Kasumi-1 (cell line): ENCODE results near the gene AVPR1A.
A peak's percentile ranks its signal among the peaks of the same experiment; 100 is the strongest.
"Not testable (repeated sequence)": the region's sequence is repeated elsewhere in the genome, so short reads cannot be mapped to it uniquely, and the experiment has no call there.

Experiments used
- DNase-seq, 2 experiments: peaks; one replicate each; lab custom pipeline; 2025; lab: John Stamatoyannopoulos, UW

Gene AVPR1A

DNA sequence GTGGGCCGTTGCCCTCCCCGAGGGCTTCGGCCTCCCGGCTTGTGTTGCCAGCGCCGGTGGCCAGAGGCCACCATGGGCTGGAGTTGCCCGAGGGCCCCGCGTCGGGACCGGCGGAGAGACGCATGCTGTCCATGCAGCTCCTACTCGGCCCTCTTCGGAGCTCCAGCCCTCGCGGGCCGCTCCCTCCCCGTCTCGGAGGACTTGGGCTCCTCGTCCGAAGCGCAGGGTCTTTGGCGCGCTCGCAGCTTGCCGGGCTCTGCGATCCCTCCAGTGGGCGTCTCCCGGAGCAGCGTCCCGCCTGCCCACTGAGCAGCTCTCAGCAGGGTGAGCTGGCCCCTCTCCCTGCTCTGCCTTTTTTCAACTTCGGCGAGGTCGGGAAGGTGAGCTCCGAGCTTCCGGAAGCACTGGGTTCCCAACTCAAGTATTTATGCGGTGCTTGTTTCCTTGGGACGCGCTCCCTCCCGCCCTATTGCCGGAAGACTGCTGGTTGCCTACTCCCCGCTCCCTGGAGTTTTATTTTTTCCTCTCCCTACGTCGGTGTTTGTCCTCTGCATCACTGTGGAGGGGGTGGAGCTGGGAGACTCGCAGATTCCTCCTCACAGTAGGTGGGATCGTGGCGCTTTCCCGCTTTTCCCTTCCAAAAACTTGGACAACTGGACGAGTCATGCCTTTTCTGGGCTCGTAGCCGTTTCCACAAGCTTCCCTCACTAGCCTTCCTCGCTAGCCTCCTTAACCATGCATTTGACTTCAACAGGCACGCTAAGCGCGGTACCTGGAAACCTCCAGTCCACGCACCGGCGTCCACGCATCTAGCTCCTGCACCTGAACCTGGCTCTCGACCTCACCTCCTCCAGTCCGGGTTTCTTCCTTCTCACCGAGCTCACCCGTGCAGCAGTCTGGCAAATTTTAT, at the start of gene AVPR1A:
AVPR1A (minus strand) TSS at position 489 of the 910 bp plus-strand sequence; CDS start at position 124, 365 bp downstream.
- DNase-seq = no peak

DNA sequence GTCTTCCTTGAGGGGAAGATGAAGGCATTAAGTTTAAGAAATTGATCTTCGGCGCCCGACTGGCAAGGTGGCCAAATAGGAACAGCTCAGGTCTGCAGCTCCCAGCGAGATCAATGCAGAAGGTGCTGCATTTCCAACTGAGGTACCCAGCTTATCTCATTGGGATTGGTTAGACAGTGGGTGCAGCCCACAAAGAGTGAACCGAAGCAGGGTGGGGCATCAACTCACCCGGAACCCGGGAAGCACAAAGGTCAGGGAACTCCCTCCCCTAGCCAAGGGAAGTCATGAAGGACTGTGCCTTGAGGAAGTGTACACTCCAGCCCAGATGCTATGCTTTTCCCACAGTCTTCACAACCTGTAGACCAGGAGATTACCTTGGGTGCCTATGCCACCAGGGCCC, 45.2 kb upstream of the AVPR1A start:
- no peak for DNase-seq

DNA sequence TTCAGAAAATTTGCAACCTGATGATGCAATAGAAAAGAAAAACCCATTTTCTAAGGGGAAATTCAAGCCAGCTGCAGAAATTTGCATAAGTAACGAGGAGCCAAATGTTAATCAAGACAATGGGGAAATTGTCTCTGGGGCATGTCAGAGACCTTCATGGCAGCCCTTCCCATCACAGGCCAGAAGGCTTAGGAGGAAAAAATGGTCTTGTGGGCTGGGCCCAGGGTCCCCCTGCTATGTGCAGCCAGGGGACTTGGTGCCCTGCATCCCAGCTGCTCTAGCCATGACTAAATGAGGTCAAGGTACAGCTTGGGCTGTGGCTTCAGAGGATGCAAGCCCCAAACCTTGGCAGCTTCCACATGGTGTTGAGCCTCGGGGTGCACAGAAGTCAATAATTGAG, 28.2 kb upstream of the AVPR1A start:
- no peak for DNase-seq

- DNase-seq = no peak
Observed at GRCh38 chr12:63170321-63170720, 19.3 kb upstream of the AVPR1A start.

GRCh38 chr12:63167741-63168140, 16.7 kb upstream of the AVPR1A start:
- DNase-seq = not testable (repeated sequence)

DNA sequence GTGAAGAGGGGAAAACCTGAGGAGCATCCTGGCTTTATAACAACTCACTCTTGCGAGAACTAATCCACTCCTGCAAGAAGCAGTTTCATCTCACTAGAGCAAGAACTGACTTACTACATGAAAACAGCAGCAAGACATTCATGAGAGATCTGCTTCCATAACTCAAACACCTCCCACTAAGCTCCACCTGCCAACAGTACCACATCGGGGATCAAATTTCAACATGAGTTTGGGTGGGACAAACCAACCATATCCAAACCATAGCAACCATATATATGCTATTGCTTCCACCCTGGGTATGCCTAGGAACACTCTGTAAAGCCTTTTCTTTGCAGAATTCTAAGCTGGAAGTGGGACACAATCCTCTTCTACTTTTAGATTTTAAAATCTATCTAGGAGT, 13.9 kb upstream of the AVPR1A start:
- DNase-seq = no peak

- DNase-seq = no peak
Observed at GRCh38 chr12:63163541-63163940, 12.5 kb upstream of the AVPR1A start.

DNA sequence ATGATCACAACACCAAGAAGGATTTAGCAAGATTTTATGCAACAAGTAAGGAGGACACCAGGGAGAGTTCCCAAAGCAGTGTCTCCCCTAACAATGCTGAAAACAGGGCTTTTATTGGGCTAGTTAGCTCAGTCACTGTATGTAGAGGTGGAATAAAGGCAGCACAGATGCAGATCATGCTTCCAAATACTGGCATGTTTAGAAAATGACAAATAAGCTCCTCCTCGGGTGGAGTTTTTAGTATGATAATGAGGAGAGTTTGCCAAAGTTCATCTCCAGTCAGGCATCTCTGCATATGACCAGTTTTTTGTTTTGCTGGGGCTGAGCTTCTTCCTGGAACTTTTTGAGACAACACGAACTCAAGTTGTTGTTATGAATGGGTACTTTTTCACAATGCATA, 4.4 kb upstream of the AVPR1A start:
- DNase-seq = no peak

DNA sequence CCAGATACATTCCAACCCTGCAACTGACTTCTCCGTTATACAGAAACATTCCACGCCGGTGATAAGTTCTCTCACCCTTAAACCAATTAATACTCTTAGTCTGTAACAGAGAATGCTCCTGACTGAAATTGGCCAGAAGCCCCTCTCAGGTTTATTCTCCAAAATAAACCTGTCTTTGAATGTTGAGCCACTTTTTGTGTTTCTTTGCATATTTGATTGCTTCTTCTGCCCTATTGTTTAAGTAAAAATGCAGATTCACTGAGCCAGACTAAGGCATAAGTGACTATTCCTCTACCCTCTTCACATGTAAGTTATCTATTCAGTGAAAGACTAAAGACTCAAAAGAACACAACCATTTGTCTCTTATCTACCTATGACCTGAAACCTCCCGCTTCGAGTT, 3.6 kb upstream of the AVPR1A start:
- no peak for DNase-seq

DNA sequence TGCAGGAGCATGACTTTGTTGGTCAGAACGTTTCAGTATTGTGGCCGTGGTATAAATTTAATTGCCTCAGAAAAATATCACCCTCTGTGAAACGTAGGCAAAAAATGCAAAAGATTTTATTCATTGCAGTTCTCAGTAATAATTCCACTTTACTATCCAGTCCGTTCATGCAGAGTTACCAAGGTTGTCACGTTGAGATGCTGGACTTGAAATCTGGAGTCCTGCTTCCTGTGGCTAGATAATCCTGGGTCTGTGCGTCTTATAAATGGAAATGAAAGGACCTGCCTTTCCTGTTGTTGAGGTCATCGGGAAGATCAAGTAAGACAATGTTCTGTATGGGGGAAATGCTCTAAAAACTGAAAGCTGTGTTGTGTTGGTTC, 1.3 kb upstream of the AVPR1A start:
- DNase-seq = no peak

- DNase-seq = peak; percentile 72 to 75
Observed at GRCh38 chr12:63151623-63152320, 771 bp upstream of the AVPR1A start.

DNA sequence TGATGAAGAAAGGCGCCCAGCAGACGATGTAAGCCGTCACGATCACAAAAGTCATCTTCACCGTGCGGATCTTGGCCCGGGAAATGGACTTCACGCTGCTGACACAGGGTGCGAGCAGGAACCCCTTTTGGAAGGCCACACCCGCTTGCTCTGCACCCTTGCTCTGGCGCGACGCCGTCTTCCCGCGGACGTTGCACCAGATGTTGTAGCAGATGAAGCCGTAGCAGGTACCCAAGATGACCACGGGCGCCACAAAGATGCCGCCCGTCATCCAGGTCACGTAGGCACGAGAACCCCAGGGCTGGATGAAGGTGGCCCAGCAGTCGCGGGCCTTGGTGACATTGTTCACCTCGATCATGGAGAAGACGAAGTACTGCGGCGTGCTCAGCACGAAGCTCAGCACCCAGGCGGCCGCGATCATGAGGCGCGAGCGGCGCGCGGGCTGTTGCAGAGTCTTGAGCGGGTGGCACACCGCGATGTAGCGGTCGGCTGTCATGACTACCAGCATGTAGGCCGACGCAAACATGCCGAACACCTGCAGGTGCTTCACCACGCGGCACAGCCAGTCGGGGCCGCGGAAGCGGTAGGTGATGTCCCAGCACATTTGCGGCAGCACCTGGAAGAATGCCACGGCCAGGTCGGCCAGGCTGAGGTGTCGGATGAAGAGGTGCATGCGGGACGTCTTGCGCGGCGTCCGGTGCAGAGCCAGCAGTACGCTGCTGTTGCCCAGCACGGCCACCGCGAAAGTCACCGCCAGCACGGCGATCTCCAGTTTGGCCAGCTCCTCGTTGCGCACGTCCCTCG, 890 bp downstream of the AVPR1A start:
- no peak for DNase-seq

- DNase-seq = no peak
Observed at GRCh38 chr12:63144556-63144955, 6.4 kb downstream of the AVPR1A start.

DNA sequence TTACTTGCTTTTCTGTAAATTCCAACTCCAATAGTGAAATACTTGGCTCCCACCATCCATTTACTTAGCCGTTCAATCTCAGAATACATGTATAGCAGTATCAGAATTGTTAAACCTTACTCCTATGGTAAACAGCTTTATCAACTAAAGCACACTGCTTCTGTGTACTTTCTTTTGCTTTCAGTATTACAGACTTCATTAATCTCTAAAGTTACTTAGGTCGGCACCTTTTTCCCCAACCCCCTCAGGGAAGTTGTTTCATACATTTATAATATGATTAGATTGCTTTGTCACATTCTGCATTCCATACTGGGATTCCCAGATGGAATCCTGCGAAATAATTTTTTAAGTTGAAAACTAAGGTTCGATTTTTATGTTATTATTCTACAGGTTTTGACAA, 12.5 kb downstream of the AVPR1A start:
- no peak for DNase-seq

- no peak for DNase-seq
Observed at GRCh38 chr12:63133981-63134380, 17.0 kb downstream of the AVPR1A start.

GRCh38 chr12:63132201-63132600, 18.8 kb downstream of the AVPR1A start:
- DNase-seq = no peak

GRCh38 chr12:63129927-63130326, 21.1 kb downstream of the AVPR1A start:
- DNase-seq = no peak

DNA sequence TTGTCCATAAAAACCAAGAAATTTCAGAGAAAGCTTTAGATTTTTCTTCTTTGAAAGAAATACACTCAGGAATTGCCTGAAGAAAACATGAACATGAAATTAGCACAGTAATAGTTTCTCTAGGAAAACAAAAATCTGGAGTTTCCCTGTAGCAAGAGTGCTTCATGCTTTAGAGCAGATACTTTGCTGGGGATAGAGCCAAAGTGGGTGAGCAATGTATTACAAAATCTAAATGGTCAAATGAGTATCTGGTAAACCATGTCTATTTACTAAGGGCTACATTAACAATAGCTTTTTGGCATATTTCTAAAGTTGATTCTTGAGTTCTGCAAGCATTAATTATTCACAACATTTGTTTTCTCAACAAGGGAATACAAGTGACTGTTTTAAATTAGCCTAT, 26.2 kb downstream of the AVPR1A start:
- no peak for DNase-seq

DNA sequence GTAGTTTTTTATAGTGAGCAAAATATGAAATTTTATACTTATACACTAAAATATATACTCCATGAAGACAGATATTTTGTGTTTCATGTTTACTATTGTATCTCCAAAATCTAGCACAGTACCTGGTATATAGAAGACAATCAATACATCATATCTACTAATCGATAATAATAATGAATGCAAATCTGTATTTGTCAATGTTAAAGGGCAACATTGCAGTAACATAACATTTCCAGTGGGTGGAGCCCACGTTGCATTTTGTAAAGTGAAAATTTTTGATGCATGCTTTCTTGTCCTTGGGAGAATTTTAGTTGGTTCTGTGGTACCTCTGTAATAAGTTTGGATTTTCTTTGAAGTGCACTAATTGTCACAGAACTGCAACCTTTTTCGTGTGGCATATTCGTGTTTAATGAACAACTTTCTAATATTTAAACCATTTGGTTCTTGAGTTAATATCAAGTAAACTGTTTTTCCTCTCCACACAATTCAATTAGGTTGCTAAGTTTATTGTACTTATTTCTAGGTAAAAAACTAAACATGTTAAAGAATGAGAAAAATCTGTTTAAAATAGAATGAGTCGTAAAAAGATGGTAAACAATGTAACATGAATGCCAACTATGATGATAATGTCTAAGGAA, 47.4 kb downstream of the AVPR1A start:
- DNase-seq = peak; percentile 29 to 49

DNA sequence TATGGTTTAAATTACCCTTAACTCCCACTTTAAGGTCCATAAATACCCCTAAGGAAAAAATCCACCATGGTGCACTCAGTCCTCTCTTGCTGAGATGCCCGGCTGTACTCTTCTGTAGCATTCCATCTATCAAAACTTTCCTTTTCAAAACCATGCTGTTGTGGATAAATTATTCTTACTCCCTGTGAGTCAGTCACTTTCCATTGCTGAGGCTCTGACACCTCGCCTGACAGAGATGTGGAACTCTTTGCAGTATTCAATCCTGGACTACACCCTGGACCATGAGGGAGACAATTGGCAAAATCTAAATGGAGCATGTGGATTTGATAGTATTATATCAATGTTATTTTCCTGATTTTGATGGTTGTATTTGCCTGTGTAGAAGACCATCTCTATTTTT, 49.1 kb downstream of the AVPR1A start:
- no peak for DNase-seq

- peak in 1 of 2 experiments; percentile 8 for DNase-seq
Observed at GRCh38 chr12:63098851-63099250, 52.1 kb downstream of the AVPR1A start.

GRCh38 chr12:63095369-63095980, 55.5 kb downstream of the AVPR1A start:
- no peak for DNase-seq
